H9 (cell line): ENCODE results near the gene KCNN3. TPM values are rescaled to one million over a fixed set of nuclear protein-coding genes. Genes with fewer than 3 reads are reported as not detected.

Experiments used
- DNase-seq: peaks from one replicate; pipeline ENCODE4 v3.0.0-alpha.2; 2017
- H2AFZ ChIP-seq: one replicate; pipeline ENCODE4 v1.6.1; 2013; ENCODE audit warnings: mild to moderate bottlenecking, low read length, control low read depth, moderate library complexity
- H2AK5ac ChIP-seq: 2 replicates; pipeline ENCODE4 v1.6.1; 2013; ENCODE audit warnings: low read length, control low read depth, mixed read lengths; ENCODE audit not compliant: insufficient read length
- H2BK120ac ChIP-seq: one replicate; pipeline ENCODE4 v1.6.1; 2013; ENCODE audit warnings: low read depth, mild to moderate bottlenecking, low read length, control low read depth, inconsistent platforms; ENCODE audit not compliant: poor library complexity, severe bottlenecking
- H2BK12ac ChIP-seq: 2 replicates; pipeline ENCODE4 v1.6.1; 2013; ENCODE audit warnings: low read length, control low read depth, mixed read lengths, low read depth; ENCODE audit not compliant: insufficient read length
- H2BK15ac ChIP-seq: 2 replicates; pipeline ENCODE4 v1.6.1; 2013; ENCODE audit warnings: low read depth, low read length, control low read depth
- H2BK20ac ChIP-seq: one replicate; pipeline ENCODE4 v1.6.1; 2013; ENCODE audit warnings: low read depth, mild to moderate bottlenecking, low read length, control low read depth, inconsistent platforms; ENCODE audit not compliant: poor library complexity, severe bottlenecking
- H2BK5ac ChIP-seq: 2 replicates; pipeline ENCODE4 v1.6.1; 2013; ENCODE audit warnings: low read length, control low read depth, mixed read lengths; ENCODE audit not compliant: insufficient read length
- H3K14ac ChIP-seq: 2 replicates; pipeline ENCODE4 v1.6.1; 2013; ENCODE audit warnings: low read length, control low read depth; ENCODE audit not compliant: insufficient read depth
- H3K18ac ChIP-seq: 2 replicates; pipeline ENCODE4 v1.6.1; 2013; ENCODE audit warnings: low read depth, mild to moderate bottlenecking, mixed read lengths, low read length, control low read depth; ENCODE audit not compliant: insufficient read length
- H3K23ac ChIP-seq: 2 replicates; pipeline ENCODE4 v1.6.1; 2013; ENCODE audit warnings: low read length, control low read depth, mixed read lengths, low read depth; ENCODE audit not compliant: insufficient read length
- H3K23me2 ChIP-seq: 2 replicates; pipeline ENCODE4 v1.6.1; 2013; ENCODE audit warnings: low read depth, mild to moderate bottlenecking, mixed read lengths, low read length, control low read depth; ENCODE audit not compliant: insufficient read length, poor library complexity, severe bottlenecking
- H3K27ac ChIP-seq: 2 replicates; pipeline ENCODE4 v1.5.1; 2013; ENCODE audit warnings: low read length, control low read depth, mixed read lengths, low read depth; ENCODE audit not compliant: insufficient read length
- H3K27me3 ChIP-seq: 2 replicates; pipeline ENCODE4 v1.6.1; 2013; ENCODE audit warnings: low read length, control low read depth, inconsistent platforms; ENCODE audit not compliant: insufficient read depth
- H3K4ac ChIP-seq: 2 replicates; pipeline ENCODE4 v1.6.1; 2013; ENCODE audit warnings: low read depth, mild to moderate bottlenecking, control low read depth, inconsistent platforms, low read length, moderate library complexity
- H3K4me1 ChIP-seq: 2 replicates; pipeline ENCODE4 v1.6.1; 2013; ENCODE audit warnings: low read length, control low read depth, inconsistent platforms; ENCODE audit not compliant: insufficient read depth
- H3K4me2 ChIP-seq: 2 replicates; pipeline ENCODE4 v1.6.1; 2013; ENCODE audit warnings: low read length, control low read depth, mixed read lengths; ENCODE audit not compliant: insufficient read length, insufficient read depth
- H3K56ac ChIP-seq: 2 replicates; pipeline ENCODE4 v1.6.1; 2013; ENCODE audit warnings: low read depth, mild to moderate bottlenecking, mixed read lengths, low read length, control low read depth; ENCODE audit not compliant: insufficient read length
- H3K79me1 ChIP-seq: 2 replicates; pipeline ENCODE4 v1.6.1; 2013; ENCODE audit warnings: low read depth, mild to moderate bottlenecking, moderate library complexity, low read length, control low read depth, inconsistent platforms; ENCODE audit not compliant: insufficient read depth, poor library complexity, severe bottlenecking
- H3K79me2 ChIP-seq: 2 replicates; pipeline ENCODE4 v1.6.1; 2013; ENCODE audit warnings: low read length, control low read depth, inconsistent platforms; ENCODE audit not compliant: insufficient read depth
- H3K9ac ChIP-seq: 2 replicates; pipeline ENCODE4 v1.6.1; 2013; ENCODE audit warnings: low read length, control low read depth, mixed read lengths; ENCODE audit not compliant: insufficient read length; ENCODE audit errors: extremely low read depth
- H3K9me3 ChIP-seq: one replicate; pipeline ENCODE4 v1.6.1; 2013; ENCODE audit warnings: low read depth, low read length, inconsistent platforms; ENCODE audit not compliant: control insufficient read depth
- H3T11ph ChIP-seq: one replicate; pipeline ENCODE4 v1.6.1; 2013; ENCODE audit warnings: mild to moderate bottlenecking, low read length, control low read depth, inconsistent platforms
- H4K20me1 ChIP-seq: one replicate; pipeline ENCODE4 v1.6.1; 2013; ENCODE audit not compliant: control insufficient read depth, insufficient read length, insufficient read depth
- H4K5ac ChIP-seq: 2 replicates; pipeline ENCODE4 v1.6.1; 2013; ENCODE audit warnings: low read depth, mild to moderate bottlenecking, mixed read lengths, low read length, control low read depth; ENCODE audit not compliant: insufficient read length
- H4K8ac ChIP-seq: replicated peaks from 2 replicates; pipeline ENCODE4 v1.6.1; 2013; ENCODE audit warnings: low read length, control low read depth, mixed read lengths, low read depth; ENCODE audit not compliant: insufficient read length
- H4K91ac ChIP-seq: 2 replicates; pipeline ENCODE4 v1.6.1; 2013; ENCODE audit warnings: low read depth, mild to moderate bottlenecking, moderate library complexity, mixed read lengths, low read length, control low read depth; ENCODE audit not compliant: insufficient read length
- H3K27ac Mint-ChIP-seq, 3 experiments: 2 replicates in 2 of 3; 3 replicates in 1 of 3; pipeline ENCODE4 v1.8.0; 2020 to 2021; ENCODE audit warnings: mixed read lengths in 3 of 3, mild to moderate bottlenecking in 1 of 3, moderate library complexity in 1 of 3
- H3K27me3 Mint-ChIP-seq: 2 replicates; pipeline ENCODE4 v1.8.0; 2021; ENCODE audit warnings: low read depth, mild to moderate bottlenecking, moderate library complexity, mixed read lengths
- H3K36me3 Mint-ChIP-seq, 3 experiments: 2 replicates in 2 of 3; 3 replicates in 1 of 3; pipeline ENCODE4 v1.8.0; 2020 to 2021; ENCODE audit warnings: low read depth in 3 of 3, mixed read lengths in 3 of 3; ENCODE audit not compliant: insufficient read depth in 1 of 3
- H3K4me1 Mint-ChIP-seq, 2 experiments: 2 replicates each; pipeline ENCODE4 v1.8.0; 2020; ENCODE audit warnings: mixed read lengths in 2 of 2
- H3K4me3 Mint-ChIP-seq, 2 experiments: 2 replicates in 1 of 2; 3 replicates in 1 of 2; pipeline ENCODE4 v1.8.0; 2020 to 2021; ENCODE audit warnings: mild to moderate bottlenecking in 2 of 2, mixed read lengths in 2 of 2, moderate library complexity in 1 of 2
- H3K9me3 Mint-ChIP-seq, 2 experiments: 2 replicates in 1 of 2; 3 replicates in 1 of 2; pipeline ENCODE4 v1.8.0; 2020; ENCODE audit warnings: mild to moderate bottlenecking in 2 of 2, mixed read lengths in 2 of 2, moderate library complexity in 1 of 2
- CTCF ChIP-seq: fragments of 200-600 bp; sonication (generic); conservative IDR thresholded peaks from 3 replicates; pipeline ENCODE4 v1.8.0; 2021; ENCODE audit warnings: antibody characterized with exemption, mild to moderate bottlenecking
- WGBS: extraction: QIAGEN DNeasy Blood & Tissue Kit; methylation state at CpG from one replicate; pipeline ENCODE4 v1.1.7; 2013; ENCODE audit warnings: missing lambda C conversion rate, low lambda C conversion rate, mixed read lengths; ENCODE audit not compliant: insufficient read length; ENCODE audit errors: extremely low coverage; 5-methylcytosine and 5-hydroxymethylcytosine counted together
- total RNA-seq: library from RNA; stranded (reverse); gene quantifications from 2 replicates; pipeline ENCODE4 v1.2.1, GENCODE V29; 2021

Gene KCNN3
- total RNA-seq, 1 experiment from 2014 or later = 0.83 TPM

- H4K5ac ChIP-seq = no peak overlapping the region
- no peak overlapping the region for H3K18ac ChIP-seq
- no peak overlapping the region for H2BK15ac ChIP-seq
- H3K4me1 ChIP-seq = no peaks in the 10 kb centered on the region
- peaks cover 38% of the 10 kb centered on the region for H3K27me3 Mint-ChIP-seq
- H2BK5ac ChIP-seq = no peak overlapping the region
- no peaks in the 10 kb centered on the region for H3K79me1 ChIP-seq
- no peak overlapping the region for H3K23ac ChIP-seq
- no peak overlapping the region for H3K4ac ChIP-seq
- peaks cover 7% of the 10 kb centered on the region in 2 experiments for H3K4me1 Mint-ChIP-seq
- no peaks in the 10 kb centered on the region for H3K9me3 ChIP-seq
- H2BK120ac ChIP-seq = no peak overlapping the region
- no peak overlapping the region for H2AK5ac ChIP-seq
- H4K20me1 ChIP-seq = no peaks in the 10 kb centered on the region
- no peak for DNase-seq
- no peak overlapping the region for H3K14ac ChIP-seq
- no peak overlapping the region for H4K8ac ChIP-seq
- no peak overlapping the region for H3K4me3 Mint-ChIP-seq
- H3K9ac ChIP-seq = no peak overlapping the region
- no peak overlapping the region for H3K56ac ChIP-seq
- H2AFZ ChIP-seq = no peak overlapping the region
- no peaks in the 10 kb centered on the region; a peak in 1 of 7 replicates for H3K36me3 Mint-ChIP-seq
- no peak overlapping the region for H3K27ac ChIP-seq
- H3K23me2 ChIP-seq = no peaks in the 10 kb centered on the region
- WGBS = 100% methylated on average over 4 of the region's 6 CpGs
- peak overlapping the region in 1 of 3 experiments; percentile 25; a peak in 1 of 7 replicates for H3K27ac Mint-ChIP-seq
- H3K79me2 ChIP-seq = no peaks in the 10 kb centered on the region
- no peak overlapping the region for H3K4me2 ChIP-seq
- no peaks in the 10 kb centered on the region; the same call in 1 of the 2 replicates for H3K27me3 ChIP-seq
- no peak overlapping the region for H3T11ph ChIP-seq
- no peak overlapping the region for H2BK12ac ChIP-seq
- no peak overlapping the region for H2BK20ac ChIP-seq
- H4K91ac ChIP-seq = no peak overlapping the region
- TF ChIP-seq CTCF = no peak
- H3K9me3 Mint-ChIP-seq = no peaks in the 10 kb centered on the region
Measured at GRCh38 chr1:154755858-154756730, 114.0 kb downstream of the KCNN3 start.
